Islet precursor cell (in vitro differentiated cells): Measurements from ENCODE around the gene TTLL9.

Experiments
- DNase-seq: peaks from one replicate; pipeline ENCODE4 v3.0.0-alpha.2; 2018

The TTLL9 gene

GRCh38 chr20:31890646-31891045 lies 20.2 kb downstream of the TTLL9 start:
- DNase-seq, result peak; percentile 43

GRCh38 chr20:31894980-31895675 lies 24.7 kb downstream of the TTLL9 start:
- DNase-seq, result peak; percentile 57

GRCh38 chr20:31896049-31896448 lies 25.6 kb downstream of the TTLL9 start:
- peak; percentile 29 for DNase-seq

DNA sequence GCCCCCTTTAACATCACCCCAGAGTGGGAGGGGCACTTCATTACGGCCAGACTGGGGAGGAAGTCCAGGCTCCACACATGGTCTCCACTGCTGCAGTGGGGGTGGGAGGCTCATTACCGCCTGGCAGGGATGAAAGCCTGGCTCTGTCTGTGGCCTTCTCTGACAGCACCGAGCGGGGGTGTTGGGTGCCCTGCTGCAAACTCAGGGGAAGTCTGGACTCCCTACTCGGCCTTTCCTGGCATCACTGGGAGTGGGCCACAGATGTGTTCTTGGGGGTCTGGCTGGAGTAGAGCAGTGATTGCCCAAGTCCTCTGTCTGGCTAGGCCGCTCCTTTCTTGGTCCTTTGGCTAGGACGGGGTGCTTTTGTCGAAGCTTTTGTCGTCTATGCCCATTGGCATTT lies 27.1 kb downstream of the TTLL9 start:
- peak; percentile 40 for DNase-seq

GRCh38 chr20:31901615-31902014 lies 31.2 kb downstream of the TTLL9 start:
- peak; percentile 16 for DNase-seq

DNA sequence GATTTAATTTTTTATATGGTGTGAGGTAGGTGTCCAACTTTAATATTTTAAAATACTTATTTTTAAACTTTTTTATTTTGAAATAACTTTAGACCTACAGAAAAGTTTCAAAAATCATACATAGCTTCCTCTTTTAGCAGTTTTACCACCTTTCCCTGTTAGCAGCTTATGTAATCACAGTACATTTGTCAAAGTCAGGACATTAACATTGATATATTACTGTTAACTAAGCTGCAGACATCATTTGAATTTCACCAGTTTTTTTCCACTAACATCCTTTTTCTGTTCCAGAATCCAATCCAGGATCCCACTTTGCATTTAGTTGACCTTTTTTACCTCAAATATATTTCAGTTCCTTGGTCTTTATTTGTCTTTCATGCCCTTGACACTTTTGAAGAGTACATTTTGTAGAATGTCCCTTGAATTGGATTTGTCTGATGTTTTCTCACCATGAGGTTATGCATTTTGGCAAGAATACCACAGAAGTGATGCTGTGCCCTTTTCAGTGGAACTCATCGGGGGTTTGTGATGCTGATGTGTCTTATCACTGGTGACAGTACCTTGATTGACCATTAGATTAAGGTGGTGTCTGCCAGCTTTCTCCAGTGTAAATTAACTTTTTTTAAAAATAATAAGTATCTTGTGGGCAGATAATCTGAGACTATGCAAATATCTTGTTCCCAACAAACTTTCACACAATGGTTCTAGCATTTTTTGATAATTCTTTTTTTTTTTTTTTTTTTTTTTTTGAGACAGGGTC lies 33.4 kb downstream of the TTLL9 start:
- DNase-seq, result no peak

GRCh38 chr20:31906001-31906400 lies 35.6 kb downstream of the TTLL9 start:
- DNase-seq, result peak; percentile 37

DNA sequence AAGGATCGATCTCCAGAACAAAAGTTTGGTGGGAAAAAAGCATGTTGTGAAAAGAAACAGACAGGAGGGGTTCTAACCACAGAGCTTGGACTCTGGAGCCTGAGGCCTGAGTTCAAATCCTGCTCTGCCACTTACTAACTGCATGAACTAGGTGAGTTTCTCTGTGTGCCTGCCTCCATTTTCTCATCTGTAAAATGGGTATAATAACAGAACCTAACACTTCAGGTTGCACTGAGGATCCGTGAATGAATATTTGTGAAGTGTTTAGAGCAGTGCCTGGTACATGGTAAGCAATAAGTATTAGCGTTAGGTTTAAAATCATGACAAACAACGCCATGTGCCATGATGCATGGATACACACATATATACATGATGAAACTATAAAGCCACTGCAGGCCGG lies 36.6 kb downstream of the TTLL9 start:
- DNase-seq, result no peak

DNA sequence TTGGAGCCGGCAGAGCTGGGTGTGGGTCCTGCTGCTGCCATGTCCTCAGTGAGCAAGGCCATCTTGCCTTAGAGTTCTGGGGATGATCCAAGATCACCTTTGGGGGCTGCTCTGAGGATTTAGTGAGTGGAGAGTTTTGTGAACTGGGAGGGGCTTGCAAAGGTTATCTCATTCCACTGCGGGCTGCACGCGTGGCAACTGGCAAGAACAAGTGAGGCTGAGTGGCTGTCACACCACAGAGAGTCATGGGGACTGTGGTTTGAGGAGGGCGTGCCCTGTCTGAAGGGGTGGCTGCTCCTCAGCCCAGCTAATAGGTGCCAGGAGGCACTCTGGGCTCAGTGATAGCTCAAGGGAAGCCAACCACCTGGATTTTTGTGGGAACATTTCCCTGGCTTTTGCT lies 37.6 kb downstream of the TTLL9 start:
- DNase-seq, result peak; percentile 43

DNA sequence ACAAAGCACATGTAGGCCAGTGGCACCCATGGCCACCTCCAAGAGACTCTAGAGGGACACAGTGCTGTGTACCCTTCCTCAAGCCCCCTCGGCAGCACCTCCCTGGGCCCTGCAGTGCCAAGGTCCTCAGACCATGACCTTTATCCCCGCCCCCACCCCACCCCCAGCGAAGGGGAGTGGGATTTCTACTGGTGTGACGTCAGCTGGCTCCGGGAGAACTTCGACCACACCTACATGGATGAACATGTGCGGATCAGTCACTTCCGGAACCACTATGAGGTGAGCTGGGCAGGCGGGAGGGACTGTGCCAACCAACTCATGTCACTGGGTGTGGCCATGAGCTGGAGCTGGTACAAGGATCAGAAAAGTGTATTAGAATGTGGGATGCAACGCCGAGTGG lies 38.0 kb downstream of the TTLL9 start:
- DNase-seq, result peak; percentile 42

DNA sequence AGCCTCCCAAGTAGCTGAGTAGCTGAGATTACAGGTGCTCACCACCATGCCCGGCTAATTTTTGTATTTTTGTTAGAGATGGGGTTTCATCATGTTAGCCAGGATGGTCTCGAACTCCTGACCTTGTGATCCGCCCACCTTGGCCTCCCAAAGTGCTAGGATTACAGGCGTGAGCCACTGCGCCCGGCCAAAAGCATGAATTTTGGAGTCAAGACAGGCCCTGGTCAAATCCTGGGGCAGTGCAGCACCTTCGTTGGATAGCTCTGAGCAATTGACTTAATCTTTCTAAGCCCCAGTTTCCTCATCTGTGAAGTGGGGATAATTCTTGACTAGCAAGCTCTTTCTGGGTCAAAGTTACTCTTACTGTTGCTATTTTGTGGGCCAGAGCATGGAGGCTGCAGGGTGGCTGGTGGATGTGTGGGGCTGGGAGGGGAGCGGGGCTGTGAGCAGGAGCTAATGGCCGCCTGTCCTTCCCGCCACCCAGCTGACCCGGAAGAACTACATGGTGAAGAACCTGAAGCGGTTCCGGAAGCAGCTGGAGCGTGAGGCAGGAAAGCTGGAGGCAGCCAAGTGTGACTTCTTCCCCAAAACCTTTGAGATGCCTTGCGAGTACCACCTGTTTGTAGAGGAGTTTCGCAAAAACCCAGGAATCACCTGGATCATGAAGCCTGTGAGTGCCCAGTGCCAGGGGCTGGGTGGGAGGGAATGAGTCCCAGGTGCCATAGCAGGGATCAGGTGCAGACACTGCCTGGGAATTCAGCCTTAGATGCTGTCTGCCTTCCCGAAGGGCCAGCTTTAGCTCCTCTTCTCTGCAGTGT lies 39.0 kb downstream of the TTLL9 start:
- DNase-seq, result no peak

- peak; percentile 35 for DNase-seq
Measured at GRCh38 chr20:31910071-31910803, 39.8 kb downstream of the TTLL9 start.

DNA sequence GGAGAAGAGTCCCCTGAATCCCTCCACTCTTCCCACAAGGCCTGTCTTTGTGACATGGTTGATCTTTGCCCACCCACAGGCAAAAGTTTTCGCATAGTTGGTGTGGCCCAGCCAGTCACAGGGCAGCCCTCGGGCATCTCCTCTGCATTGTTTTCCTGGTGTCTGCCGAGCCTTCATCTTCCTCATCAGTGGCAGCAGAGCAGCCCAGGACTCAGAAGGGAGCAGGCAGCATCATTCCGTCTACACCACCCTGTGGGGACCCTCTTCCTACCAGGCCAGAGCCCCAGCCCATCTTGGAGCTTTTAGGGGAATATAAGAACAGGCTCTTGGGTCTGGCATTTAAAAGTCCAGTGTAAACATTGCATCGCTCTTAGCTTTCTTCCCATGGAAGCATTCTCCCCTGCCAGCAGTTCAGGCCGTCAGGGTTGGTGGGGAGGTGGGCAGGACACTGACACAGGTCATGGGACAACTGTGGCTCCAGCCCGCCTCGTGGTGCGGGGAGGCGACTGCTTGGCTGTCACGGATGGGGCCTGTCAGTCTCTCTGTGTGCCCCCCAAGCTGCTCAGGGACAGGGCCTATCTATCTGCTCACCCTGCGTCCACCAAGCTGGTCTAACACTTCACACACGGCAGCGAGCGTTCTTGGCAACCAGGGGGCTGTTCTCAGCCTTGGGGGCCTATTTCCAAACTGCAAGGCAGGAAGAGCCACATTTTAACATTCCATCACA lies 43.2 kb downstream of the TTLL9 start:
- DNase-seq, result peak; percentile 53

GRCh38 chr20:31914170-31914569 lies 43.7 kb downstream of the TTLL9 start:
- DNase-seq, result no peak

DNA sequence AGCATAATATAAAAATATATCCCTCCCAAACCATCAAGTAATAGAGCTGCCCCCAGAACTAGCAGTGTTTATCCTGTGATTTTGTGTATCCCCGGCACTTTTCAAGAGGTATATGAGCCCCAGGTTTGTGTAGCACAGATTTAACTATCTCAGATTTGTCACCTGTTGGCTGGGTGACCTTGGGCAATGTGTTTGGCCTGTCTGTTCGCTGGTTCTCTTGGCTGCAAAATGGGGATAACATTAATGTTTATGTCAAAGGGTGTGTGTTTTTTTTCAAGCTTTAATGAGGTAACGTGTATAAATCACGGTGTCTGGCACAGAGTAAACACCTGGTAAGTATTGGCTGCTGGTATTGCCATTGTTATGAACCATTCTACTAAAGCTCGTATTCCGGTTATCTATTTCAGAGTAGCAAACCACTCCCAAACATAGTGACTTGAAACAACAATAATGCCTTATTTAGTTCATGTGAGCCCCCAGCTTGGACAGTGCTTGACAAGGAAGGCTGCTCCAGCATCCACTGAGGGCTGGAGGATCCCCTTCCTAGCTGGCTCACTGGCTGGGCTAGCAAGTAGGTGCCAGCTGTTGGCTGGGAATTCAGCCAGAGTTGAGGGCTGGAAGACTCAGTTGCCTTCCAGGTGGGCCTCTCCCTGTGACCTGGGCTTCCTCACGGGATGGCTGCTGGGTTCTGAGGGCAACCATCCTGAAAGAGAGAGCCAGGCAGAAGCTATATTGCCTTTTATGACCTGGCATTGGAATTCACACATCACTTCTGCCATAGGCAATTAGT lies 45.3 kb downstream of the TTLL9 start:
- peak; percentile 22 for DNase-seq

DNA sequence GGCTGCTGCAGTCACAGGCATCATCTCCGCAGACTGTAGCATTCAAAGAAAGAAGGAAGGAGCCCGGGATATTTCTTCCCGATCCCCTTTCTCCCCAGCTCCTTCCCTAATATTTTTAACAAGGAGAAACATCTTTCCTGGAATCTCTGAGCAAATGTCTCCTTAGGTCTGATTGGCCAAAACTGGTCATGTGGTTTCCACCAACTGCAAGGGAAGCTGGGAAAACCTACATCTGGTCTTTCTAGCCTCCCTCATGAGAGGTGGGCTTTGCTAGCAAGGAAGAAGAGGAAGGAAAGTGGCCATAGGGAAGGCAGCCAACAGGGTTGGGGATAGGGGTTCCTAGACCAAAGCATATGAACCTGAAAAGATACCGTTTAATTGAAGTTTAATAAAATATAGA lies 46.3 kb downstream of the TTLL9 start:
- peak; percentile 15 for DNase-seq

GRCh38 chr20:31917962-31918412 lies 47.6 kb downstream of the TTLL9 start:
- peak; percentile 42 for DNase-seq

DNA sequence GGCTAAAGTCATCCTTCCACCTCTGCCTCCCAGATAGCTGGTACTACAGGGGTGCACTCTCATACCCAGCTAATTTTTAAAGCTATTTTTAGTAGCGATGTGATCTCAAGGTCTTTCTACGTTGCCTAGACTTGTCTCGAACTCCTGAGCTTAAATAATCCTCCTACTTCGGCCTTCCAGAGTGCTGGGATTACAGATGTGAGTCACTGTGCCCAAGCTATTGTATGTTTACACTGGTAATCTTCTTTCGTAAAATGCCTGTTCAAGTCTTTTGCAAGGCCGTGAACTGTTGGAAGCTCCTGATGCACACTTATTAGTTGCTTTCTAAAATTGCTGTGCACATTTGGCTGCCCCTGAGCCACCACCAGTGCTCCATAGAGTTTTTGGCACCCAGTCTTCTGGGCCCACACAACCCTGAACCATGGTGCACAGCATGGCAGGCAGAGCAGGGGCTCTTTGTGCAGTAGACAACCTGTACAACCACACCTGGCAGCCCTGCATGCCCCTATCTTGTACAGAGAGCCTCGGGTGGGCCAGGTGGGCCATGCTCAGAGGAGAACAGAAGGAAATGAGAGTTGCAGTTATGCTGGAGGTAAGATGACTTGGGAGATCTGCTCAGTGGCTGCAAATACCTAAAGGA lies 48.2 kb downstream of the TTLL9 start:
- no peak for DNase-seq

GRCh38 chr20:31919410-31920155 lies 49.1 kb downstream of the TTLL9 start:
- DNase-seq, result no peak

DNA sequence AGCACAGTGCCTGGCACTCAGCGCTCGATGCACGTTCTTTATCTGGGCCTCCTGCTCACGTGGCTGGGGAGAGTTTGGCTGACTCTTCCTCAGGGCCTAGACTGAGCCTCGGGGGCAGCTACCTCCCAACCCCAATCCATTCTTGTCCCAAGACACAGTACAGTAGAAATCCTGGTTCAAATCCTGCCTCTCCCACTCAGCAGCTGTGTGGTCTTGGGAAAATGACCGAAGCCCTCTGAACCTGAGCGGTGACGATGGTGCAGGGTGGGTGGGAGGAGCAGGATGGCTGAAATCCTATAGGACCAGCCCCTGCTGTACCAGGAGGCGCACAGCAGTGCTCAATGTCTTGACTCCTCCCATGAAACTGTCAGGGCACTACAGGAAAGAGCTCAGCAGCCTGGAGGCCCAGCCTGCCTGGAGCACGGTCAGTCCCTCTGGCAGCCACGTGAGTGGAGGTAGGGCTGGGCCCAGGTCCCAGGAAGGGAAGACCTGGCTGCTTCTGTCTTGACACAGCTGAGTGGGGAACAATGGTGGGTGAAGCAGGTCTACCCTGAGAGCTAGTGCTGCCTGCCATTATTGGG lies 49.9 kb downstream of the TTLL9 start:
- DNase-seq, result no peak
